Mesendoderm (in vitro differentiated cells): Measurements from ENCODE around the gene HSPA1L.
"Not testable (repeated sequence)": the region's sequence is repeated elsewhere in the genome, so short reads cannot be mapped to it uniquely, and the experiment has no call there.

Experiments used
- DNase-seq: peaks from one replicate; pipeline ENCODE4 v3.0.0; 2013
- H2AK5ac ChIP-seq: 2 replicates; pipeline ENCODE4 v1.6.1; 2013; ENCODE audit warnings: low read length, inconsistent platforms
- H2BK120ac ChIP-seq: 2 replicates; pipeline ENCODE4 v1.6.1; 2013; ENCODE audit warnings: low read depth, mild to moderate bottlenecking, low read length, moderate library complexity, mixed read lengths
- H2BK15ac ChIP-seq: replicated peaks from 2 replicates; pipeline ENCODE4 v1.6.1; 2013; ENCODE audit warnings: low read depth, mild to moderate bottlenecking, moderate library complexity
- H2BK5ac ChIP-seq: 2 replicates; pipeline ENCODE4 v1.6.1; 2013; ENCODE audit warnings: low read length, inconsistent platforms
- H3K18ac ChIP-seq: 2 replicates; pipeline ENCODE4 v1.6.1; 2013; ENCODE audit warnings: mild to moderate bottlenecking, low read length, mixed read lengths
- H3K23ac ChIP-seq: one replicate; pipeline ENCODE4 v1.6.1; 2013; ENCODE audit warnings: low read length
- H3K27ac ChIP-seq: 2 replicates; pipeline ENCODE4 v1.5.1; 2013; ENCODE audit warnings: low read depth, mild to moderate bottlenecking, inconsistent platforms, low read length, moderate library complexity
- H3K27me3 ChIP-seq: 2 replicates; pipeline ENCODE4 v1.6.1; 2013; ENCODE audit warnings: low read length, control low read depth, mild to moderate bottlenecking, inconsistent platforms; ENCODE audit not compliant: insufficient read depth, poor library complexity
- H3K36me3 ChIP-seq: 2 replicates; pipeline ENCODE4 v1.6.1; 2013; ENCODE audit warnings: low read length, inconsistent platforms; ENCODE audit not compliant: control insufficient read depth, insufficient read depth
- H3K4ac ChIP-seq: one replicate; pipeline ENCODE4 v1.6.1; 2013; ENCODE audit warnings: low read depth, mild to moderate bottlenecking, low read length, moderate library complexity
- H3K4me1 ChIP-seq: 2 replicates; pipeline ENCODE4 v1.6.1; 2013; ENCODE audit warnings: low read depth, low read length, inconsistent platforms; ENCODE audit not compliant: control insufficient read depth
- H3K4me2 ChIP-seq: 2 replicates; pipeline ENCODE4 v1.6.1; 2013; ENCODE audit warnings: low read length
- H3K4me3 ChIP-seq: 2 replicates; pipeline ENCODE4 v1.5.1; 2013; ENCODE audit warnings: mild to moderate bottlenecking, low read length
- H3K56ac ChIP-seq: one replicate; pipeline ENCODE4 v1.6.1; 2013; ENCODE audit warnings: low read length
- H3K79me1 ChIP-seq: 2 replicates; pipeline ENCODE4 v1.6.1; 2013; ENCODE audit warnings: low read length, inconsistent platforms
- H3K79me2 ChIP-seq: 2 replicates; pipeline ENCODE4 v1.6.1; 2013; ENCODE audit warnings: mild to moderate bottlenecking, low read length; ENCODE audit not compliant: control insufficient read depth, insufficient read depth
- H3K9ac ChIP-seq: 2 replicates; pipeline ENCODE4 v1.6.1; 2013; ENCODE audit warnings: low read length, inconsistent platforms
- H4K5ac ChIP-seq: one replicate; pipeline ENCODE4 v1.6.1; 2013; ENCODE audit warnings: low read length
- H4K8ac ChIP-seq: one replicate; pipeline ENCODE4 v1.6.1; 2013; ENCODE audit warnings: low read depth, mild to moderate bottlenecking, control low read depth, low read length, moderate library complexity
- WGBS: extraction: QIAGEN DNeasy Blood & Tissue Kit; methylation state at CpG from one replicate; pipeline ENCODE4 v1.1.7; 2013; ENCODE audit warnings: low lambda C conversion rate, missing lambda C conversion rate; ENCODE audit not compliant: insufficient coverage; ENCODE audit errors: extremely low coverage; 5-methylcytosine and 5-hydroxymethylcytosine counted together

HSPA1L gene

DNA sequence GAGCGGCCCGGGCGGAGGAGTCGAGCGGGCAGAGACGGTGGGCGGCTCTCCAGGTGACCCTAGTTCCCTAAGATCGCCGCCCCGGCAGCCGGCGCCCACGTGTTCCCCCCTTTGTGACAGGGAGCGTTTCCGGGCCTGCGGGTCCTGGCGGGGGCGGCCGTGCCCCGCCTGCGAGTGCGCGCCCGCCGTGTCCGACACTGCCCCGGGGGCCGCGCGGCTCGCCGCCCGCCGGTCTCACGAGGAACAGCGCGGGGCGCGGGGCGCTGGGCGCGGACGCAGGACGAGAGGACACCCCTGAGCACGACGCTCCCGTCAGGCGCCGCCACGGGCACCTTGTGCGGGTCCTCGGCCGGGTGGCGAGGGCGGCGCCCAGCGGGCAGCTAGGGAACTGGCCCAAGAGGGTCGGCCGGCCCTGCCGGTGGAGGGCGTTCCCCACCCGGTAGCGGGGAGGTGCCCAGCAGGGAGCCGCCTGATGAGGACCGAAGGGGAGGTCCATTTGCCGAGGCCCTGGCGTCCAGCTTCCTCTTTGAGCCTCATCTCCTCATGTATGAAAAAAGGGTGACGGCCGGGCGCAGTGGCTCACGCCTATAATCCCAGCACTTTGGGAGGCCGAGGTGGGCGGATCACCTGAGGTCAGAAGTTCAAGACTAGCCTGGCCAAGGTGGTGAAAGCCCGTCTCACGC, 19.3 kb downstream of the HSPA1L start, which contains the start of gene VARS1:
TSS of gene VARS1 (minus strand) at position 137 of the 683 bp plus-strand sequence. CDS start 535 bp downstream, outside the sequence.
- H2BK5ac ChIP-seq, result peak within 1 kb of the TSS; percentile 82
- H3K56ac ChIP-seq, result peak within 1 kb of the TSS; percentile 99
- H3K4me1 ChIP-seq, result peaks cover 2% of the 10 kb centered on the region
- no peaks in the 10 kb centered on the region for H3K27me3 ChIP-seq
- peaks cover 9% of the 10 kb centered on the region for H3K79me1 ChIP-seq
- peak within 1 kb of the TSS; percentile 92 for H2AK5ac ChIP-seq
- H2BK15ac ChIP-seq, result no peak within 1 kb of the TSS
- H3K18ac ChIP-seq, result peak within 1 kb of the TSS; percentile 20
- peak within 1 kb of the TSS; percentile 98 for H3K4me3 ChIP-seq
- H2BK120ac ChIP-seq, result peak within 1 kb of the TSS; percentile 16
- peak within 1 kb of the TSS; percentile 100 for H3K9ac ChIP-seq
- peak; percentile 96 for DNase-seq
- peaks cover 22% of the 10 kb centered on the region for H3K79me2 ChIP-seq
- no peak within 1 kb of the TSS for H4K5ac ChIP-seq
- peak within 1 kb of the TSS; percentile 89 for H3K23ac ChIP-seq
- no CpG with 5 or more reads among the region's 75 CpGs for WGBS
- no peak within 1 kb of the TSS for H4K8ac ChIP-seq
- H3K27ac ChIP-seq, result peak within 1 kb of the TSS; percentile 92
- H3K4me2 ChIP-seq, result peak within 1 kb of the TSS; percentile 94
- H3K4ac ChIP-seq, result peak within 1 kb of the TSS; percentile 98
- H3K36me3 ChIP-seq, result peaks cover 4% of the 10 kb centered on the region

DNA sequence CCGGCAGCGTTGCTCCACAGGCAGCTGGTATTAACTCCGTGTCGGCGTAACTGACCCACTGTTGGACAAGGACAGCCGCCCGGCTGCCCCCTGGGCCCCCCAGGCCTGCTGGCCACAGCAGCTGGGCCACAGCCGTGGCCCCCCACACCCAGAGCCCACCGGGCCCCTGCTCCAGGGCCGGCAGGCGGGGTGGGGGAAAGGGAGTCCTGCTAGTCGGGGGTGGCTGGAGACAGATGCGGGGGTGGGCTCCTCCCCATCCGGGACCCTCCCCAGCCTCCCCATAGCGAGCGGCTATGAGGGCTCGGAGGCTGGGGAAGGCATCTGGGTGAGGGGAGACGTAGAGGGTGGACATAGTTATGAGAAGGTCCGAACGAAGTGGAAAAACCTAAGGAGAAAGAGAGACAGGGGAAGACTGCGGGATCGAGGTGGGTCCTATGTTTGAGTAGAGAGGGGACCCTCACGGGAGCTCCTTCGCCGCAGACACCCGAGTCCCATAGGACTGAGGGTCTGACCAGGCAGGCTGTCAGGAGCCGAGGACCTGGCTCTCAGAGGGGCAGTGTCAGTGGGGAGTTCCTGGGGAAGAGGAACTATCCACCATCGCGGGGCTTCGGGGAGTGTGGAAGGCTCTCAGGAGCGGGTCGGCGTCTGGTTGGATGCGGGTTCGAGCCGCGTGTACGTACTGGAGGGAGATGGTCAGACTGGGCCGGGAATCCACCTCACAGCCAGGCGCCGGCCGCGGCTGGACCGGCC, 20.0 kb downstream of the HSPA1L start:
- H2BK15ac ChIP-seq, result no peak overlapping the region
- peak overlapping the region; percentile 78 for H2BK5ac ChIP-seq
- peak; percentile 73 for DNase-seq
- H4K8ac ChIP-seq, result no peak overlapping the region
- peak overlapping the region; percentile 92 for H3K27ac ChIP-seq
- peak overlapping the region; percentile 94 for H3K4me2 ChIP-seq
- peaks cover 22% of the 10 kb centered on the region for H3K79me2 ChIP-seq
- WGBS, result no CpG with 5 or more reads among the region's 44 CpGs
- peaks cover 9% of the 10 kb centered on the region for H3K79me1 ChIP-seq
- H3K56ac ChIP-seq, result peak overlapping the region; percentile 99
- peak overlapping the region; percentile 100 for H3K9ac ChIP-seq
- H2AK5ac ChIP-seq, result no peak overlapping the region
- H2BK120ac ChIP-seq, result peak overlapping the region; percentile 16
- peak overlapping the region; percentile 89 for H3K23ac ChIP-seq
- H3K18ac ChIP-seq, result peak overlapping the region; percentile 20
- peak overlapping the region; percentile 98 for H3K4ac ChIP-seq
- no peaks in the 10 kb centered on the region for H3K27me3 ChIP-seq
- peak overlapping the region; percentile 98 for H3K4me3 ChIP-seq
- peaks cover 4% of the 10 kb centered on the region for H3K36me3 ChIP-seq
- H4K5ac ChIP-seq, result no peak overlapping the region
- peaks cover 2% of the 10 kb centered on the region for H3K4me1 ChIP-seq

DNA sequence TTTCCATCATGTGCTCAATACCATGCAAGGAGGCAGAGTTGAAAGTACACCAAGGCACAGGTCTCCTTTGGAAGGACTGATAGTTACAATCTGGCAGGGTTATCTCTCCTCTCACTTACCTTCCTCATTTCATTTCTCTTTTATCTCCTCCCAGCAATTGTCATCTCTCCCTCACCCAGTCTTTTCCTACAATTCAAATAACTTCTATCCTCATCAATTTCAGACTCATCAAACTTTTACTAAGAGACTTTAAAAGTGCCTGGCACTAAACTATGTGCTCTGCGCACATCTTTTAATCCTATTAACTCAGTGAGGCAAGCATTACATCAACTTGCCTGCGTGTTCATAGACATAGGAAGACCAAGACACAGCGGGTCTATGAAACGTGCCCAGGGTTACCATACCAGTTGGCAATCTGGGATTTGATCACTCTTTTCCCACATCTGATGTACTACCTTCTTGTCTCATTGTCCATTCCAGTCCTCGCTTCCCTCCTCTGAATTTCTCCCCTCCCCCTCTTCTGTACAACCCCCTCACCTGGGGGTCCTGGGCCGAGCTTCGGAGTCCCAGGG, 20.7 kb downstream of the HSPA1L start:
- no peak for DNase-seq
- no peak overlapping the region for H4K8ac ChIP-seq
- H2BK5ac ChIP-seq, result no peak overlapping the region
- no CpG with 5 or more reads among the region's 7 CpGs for WGBS
- peak overlapping the region; percentile 20 for H3K18ac ChIP-seq
- peaks cover 5% of the 10 kb centered on the region for H3K36me3 ChIP-seq
- H3K4ac ChIP-seq, result peak overlapping the region; percentile 98
- H3K9ac ChIP-seq, result peak overlapping the region; percentile 100
- peaks cover 10% of the 10 kb centered on the region for H3K79me1 ChIP-seq
- peaks cover 2% of the 10 kb centered on the region for H3K4me1 ChIP-seq
- peak overlapping the region; percentile 94 for H3K4me2 ChIP-seq
- peak overlapping the region; percentile 98 for H3K4me3 ChIP-seq
- no peaks in the 10 kb centered on the region for H3K27me3 ChIP-seq
- no peak overlapping the region for H4K5ac ChIP-seq
- H2BK15ac ChIP-seq, result no peak overlapping the region
- peaks cover 22% of the 10 kb centered on the region for H3K79me2 ChIP-seq
- H2AK5ac ChIP-seq, result peak overlapping the region; percentile 92
- peak overlapping the region; percentile 99 for H3K56ac ChIP-seq
- H2BK120ac ChIP-seq, result no peak overlapping the region
- no peak overlapping the region for H3K27ac ChIP-seq
- peak overlapping the region; percentile 11 for H3K23ac ChIP-seq

DNA sequence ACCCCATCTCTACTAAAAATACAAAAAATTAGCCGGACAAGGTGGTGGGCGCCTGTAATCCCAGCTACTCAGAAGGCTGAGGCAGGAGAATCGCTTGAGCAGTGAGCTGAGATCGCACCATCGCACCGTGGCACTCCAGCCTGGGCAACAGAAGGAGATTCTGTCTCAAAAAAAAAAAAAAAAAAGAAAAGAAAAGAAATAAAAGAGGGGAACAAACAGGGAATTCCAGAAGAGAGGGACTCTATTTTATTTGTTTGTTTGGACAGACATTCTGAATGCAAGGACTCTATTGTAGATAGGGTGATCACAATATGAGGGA, 21.2 kb downstream of the HSPA1L start:
- no CpG with 5 or more reads among the region's 6 CpGs for WGBS
- H2BK5ac ChIP-seq, H2AK5ac ChIP-seq, H3K4me3 ChIP-seq, H3K4me1 ChIP-seq, H4K8ac ChIP-seq, H2BK120ac ChIP-seq, DNase-seq, H3K4ac ChIP-seq, H4K5ac ChIP-seq, H3K27me3 ChIP-seq, H3K18ac ChIP-seq, H3K36me3 ChIP-seq, H3K23ac ChIP-seq, H2BK15ac ChIP-seq, H3K27ac ChIP-seq: not testable (repeated sequence)
- peak overlapping the region; percentile 100 for H3K9ac ChIP-seq
- peaks cover 22% of the 10 kb centered on the region for H3K79me2 ChIP-seq
- peak overlapping the region; percentile 99 for H3K56ac ChIP-seq
- peaks cover 12% of the 10 kb centered on the region for H3K79me1 ChIP-seq
- peak overlapping the region; percentile 94 for H3K4me2 ChIP-seq

DNA sequence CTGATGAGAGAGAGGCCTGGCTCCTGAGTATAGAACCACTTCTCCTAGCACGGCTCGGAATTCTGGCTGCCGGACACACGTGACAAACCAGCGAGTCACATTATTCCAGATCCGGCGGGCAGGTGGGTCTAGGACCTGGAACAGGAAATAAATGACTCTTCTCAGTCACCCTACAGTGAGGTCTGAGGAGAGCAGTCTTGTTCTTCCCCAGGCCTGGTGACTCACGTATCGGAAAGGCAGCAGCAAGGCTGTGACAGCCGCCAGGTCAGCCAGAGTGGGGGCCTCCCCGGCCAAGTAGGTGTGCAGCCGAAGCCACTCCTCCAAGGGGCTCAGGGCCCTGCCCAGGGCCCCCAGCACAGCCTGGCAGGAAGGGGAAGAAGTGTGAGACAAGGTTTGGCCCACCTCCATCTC, 22.3 kb downstream of the HSPA1L start:
- no peak overlapping the region for H4K8ac ChIP-seq
- no peak overlapping the region for H3K4me3 ChIP-seq
- no peak overlapping the region for H3K23ac ChIP-seq
- no peak overlapping the region for H3K4ac ChIP-seq
- WGBS, result no CpG with 5 or more reads among the region's 12 CpGs
- H3K18ac ChIP-seq, result no peak overlapping the region
- H3K27me3 ChIP-seq, result no peaks in the 10 kb centered on the region
- no peak overlapping the region for H3K9ac ChIP-seq
- no peak overlapping the region for H2BK5ac ChIP-seq
- H3K79me2 ChIP-seq, result peaks cover 22% of the 10 kb centered on the region
- DNase-seq, result no peak
- H2AK5ac ChIP-seq, result no peak overlapping the region
- H3K36me3 ChIP-seq, result peaks cover 7% of the 10 kb centered on the region
- H2BK120ac ChIP-seq, result no peak overlapping the region
- H3K4me1 ChIP-seq, result peaks cover 2% of the 10 kb centered on the region
- H3K4me2 ChIP-seq, result no peak overlapping the region
- peak overlapping the region; percentile 5 for H3K56ac ChIP-seq
- H2BK15ac ChIP-seq, result no peak overlapping the region
- H3K27ac ChIP-seq, result no peak overlapping the region
- H3K79me1 ChIP-seq, result peaks cover 12% of the 10 kb centered on the region
- H4K5ac ChIP-seq, result no peak overlapping the region
